Fibroblast of skin of left quadriceps (primary cell): Measurements from ENCODE around the gene ATP5ME.
"Not testable (repeated sequence)": the region's sequence is repeated elsewhere in the genome, so short reads cannot be mapped to it uniquely, and the experiment has no call there.

Experiments used
- DNase-seq, 2 experiments: peaks; one replicate each; pipeline ENCODE4 v3.0.0-alpha.2; 2013; ENCODE audit warnings: low read depth in 2 of 2

Gene ATP5ME

DNA sequence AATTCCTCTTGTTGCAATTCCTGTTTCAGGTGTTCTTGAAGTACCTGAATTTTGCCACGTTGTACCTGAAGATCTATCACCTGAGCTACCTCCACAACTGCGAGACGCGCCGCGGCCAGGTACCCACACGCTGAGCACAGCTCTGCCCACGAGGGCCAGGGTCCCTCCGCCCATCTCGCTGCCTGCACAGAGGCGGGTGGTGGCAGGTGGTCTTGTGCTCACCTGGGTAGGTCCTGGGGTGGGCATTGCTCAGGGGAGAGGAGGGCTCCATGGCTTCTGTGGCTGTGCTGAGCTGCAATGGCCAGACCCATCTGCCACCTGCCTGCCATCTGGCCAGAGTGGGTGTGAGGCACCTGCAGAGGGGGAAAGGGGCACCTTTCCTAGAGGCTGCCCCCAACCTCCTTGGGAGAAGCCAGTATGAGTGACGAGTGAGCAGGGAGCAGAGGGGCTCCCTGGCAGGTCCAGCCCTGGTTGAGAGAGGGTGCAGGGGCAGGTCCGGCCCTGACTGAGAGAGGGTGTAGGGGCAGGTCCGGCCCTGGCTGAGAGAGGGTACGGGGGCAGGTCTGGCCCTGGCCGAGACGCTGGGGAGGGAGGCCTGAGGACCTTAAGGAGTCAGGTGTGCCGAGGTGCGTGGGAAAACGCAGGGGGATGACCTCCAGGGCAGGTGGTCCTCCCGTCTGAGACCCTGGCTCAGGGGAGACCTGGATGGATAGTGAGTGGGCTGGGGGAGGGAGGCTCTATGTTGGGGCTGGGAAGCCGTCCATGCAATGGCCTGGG lies 38.0 kb downstream of the ATP5ME start:
- DNase-seq, result no peak

DNA sequence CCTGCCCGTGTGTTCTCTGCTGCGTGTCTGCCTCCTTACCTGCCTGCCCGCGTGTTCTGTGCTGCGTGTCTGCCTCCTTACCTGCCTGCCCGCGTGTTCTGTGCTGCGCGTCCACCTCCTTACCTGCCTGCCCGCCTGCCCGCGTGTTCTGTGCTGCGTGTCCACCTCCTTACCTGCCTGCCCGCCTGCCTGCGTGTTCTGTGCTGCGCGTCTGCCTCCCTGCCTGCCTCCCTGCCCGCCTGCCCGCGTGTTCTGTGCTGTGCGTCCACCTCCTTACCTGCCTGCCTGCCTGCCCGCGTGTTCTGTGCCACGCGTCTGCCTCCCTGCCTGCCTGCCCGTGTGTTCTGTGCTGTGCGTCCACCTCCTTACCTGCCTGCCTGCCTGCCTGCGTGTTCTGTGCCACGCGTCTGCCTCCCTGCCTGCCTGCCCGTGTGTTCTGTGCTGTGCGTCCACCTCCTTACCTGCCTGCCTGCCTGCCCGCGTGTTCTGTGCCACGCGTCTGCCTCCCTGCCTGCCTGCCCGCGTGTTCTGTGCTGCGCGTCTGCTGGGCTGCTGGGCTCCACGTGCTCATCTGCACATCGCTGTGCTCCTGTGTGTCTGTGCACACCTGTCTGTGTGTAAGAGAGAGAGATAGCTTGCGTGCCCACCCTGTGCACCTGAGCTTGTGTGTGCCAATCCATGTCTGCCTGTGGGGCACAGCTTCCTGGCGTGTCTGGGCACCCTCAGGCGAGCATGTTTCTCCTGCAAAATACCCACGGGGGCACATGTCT lies 38.8 kb downstream of the ATP5ME start:
- not testable (repeated sequence) for DNase-seq

DNA sequence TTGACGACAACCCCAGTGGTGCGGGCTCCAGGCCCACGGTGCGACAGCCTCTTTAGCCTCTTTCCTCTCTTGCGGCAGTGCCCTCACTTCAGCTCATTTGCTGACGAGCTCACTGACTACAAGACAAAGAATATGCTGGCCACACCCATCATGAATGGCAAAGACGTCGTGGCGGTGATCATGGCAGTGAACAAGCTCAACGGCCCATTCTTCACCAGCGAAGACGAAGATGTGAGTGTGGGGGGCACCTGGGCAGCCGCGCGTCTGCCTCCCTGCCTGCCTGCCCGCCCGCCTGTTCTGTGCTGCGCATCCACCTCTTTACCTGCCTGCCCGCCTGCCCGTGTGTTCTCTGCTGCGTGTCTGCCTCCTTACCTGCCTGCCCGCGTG lies 39.5 kb downstream of the ATP5ME start:
- no peak for DNase-seq

DNA sequence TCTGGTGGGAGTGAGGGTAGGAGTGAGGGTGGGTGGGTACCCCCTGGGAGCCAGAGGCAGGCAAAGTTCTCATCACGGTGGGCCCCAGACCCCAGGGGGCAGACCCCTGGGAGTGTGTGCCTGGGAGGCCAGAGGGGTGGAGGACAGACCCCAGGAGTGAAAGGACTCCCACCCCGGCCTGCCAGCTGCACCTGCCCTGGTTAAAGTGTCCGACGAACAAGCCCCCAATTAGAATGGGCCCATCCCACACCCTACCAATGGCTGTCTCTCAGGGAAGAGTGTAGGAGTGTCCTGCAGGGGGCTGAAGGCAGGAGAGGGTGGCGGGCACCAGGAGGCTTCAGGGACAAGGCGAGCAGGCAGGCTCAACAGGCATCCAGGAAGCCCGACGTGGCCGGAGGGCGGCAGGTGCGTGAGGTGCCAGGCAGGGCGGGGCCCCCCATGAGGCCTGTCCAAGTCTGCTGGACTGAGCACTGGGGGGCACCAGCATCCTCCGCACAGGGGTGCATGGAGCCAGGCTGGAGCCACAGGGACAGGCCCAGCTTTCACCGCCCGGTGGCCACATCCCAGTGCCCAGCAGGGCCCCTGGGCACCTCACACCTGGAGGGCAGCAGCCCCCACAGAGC lies 40.0 kb downstream of the ATP5ME start:
- no peak for DNase-seq

DNA sequence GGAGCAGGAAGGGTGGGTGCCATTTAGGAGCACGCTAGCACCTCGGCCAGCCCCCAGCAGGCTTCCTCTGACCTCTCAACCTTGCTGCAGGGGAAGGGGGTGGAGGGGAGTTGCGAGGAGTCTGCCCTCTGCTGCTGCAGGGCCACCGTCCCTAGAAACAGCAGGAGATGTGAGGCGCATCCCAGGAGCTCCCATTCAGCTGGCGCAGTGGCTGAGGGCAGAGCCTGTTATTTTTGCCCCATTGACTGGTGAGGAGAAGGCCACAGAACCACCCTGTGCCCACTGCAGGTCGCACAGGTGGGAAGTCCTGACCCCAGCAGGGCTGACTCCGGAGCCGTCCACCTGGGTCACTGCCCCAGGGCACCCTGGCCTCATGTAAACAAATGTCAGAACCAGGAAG lies 40.7 kb downstream of the ATP5ME start:
- no peak for DNase-seq

DNA sequence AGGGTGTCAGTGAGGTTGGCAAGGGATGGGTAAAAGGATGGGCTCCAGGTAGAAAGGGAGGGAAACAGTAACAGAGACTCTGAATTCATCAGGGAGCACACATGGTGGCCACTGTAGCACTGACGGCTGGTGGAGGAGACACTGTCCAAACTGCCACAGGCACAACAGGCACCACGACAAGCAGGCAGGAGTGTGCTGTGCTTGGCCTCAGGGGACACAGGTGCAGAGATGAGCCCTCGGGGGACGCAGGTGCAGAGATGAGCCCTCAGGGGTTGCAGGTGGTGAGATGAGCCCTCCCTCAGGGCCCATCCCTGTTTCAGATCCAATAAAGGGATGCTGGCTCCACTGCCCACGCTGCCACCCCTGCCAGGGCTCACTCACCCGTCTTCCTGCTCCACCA lies 41.1 kb downstream of the ATP5ME start:
- DNase-seq, result no peak

DNA sequence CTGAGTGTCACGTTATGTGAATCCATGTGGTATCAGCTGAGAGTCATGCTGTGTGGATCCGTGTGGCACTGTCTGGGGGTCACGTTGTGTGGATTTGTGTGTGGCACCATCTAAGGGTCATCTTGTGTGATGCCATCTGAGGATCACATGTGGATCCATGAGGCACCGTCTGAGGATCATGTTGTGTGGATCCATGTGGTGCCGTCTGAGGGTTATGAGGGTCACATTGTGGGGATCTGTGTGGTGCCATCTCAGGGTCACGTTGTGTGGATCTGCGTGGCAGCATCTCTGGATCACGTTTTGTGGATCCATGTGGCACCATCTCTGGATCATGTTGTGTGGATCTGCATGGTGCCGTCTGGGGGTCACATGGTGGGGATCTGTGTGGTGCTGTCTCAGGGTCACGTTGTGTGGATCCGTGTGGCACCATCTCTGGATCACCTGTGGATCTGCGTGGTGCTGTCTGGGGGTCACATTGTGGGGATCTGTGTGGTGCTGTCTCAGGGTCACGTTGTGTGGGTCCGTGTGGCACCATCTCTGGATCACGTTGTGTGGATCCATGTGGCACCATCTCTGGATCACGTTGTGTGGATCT lies 41.8 kb downstream of the ATP5ME start:
- no peak for DNase-seq

DNA sequence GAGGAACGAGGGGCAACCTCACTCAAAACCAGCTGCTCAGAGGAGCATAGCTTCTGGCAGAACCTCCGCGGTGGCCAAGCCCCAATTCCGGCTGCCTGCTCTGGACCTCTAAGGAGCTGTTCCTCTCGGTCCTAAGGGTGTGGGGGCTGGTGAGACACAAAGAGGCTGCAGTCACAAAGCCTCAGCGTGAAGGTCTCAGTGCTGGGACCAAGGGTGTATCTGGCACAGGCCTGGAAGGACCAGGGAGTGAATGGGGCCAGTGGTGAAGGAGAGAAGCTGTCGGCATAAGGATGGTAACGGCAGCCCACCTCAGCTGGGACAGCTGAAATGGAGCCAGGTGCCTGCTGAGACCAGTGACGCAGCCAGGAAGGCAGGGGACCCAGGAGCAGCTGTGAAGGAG lies 43.4 kb downstream of the ATP5ME start:
- no peak for DNase-seq

DNA sequence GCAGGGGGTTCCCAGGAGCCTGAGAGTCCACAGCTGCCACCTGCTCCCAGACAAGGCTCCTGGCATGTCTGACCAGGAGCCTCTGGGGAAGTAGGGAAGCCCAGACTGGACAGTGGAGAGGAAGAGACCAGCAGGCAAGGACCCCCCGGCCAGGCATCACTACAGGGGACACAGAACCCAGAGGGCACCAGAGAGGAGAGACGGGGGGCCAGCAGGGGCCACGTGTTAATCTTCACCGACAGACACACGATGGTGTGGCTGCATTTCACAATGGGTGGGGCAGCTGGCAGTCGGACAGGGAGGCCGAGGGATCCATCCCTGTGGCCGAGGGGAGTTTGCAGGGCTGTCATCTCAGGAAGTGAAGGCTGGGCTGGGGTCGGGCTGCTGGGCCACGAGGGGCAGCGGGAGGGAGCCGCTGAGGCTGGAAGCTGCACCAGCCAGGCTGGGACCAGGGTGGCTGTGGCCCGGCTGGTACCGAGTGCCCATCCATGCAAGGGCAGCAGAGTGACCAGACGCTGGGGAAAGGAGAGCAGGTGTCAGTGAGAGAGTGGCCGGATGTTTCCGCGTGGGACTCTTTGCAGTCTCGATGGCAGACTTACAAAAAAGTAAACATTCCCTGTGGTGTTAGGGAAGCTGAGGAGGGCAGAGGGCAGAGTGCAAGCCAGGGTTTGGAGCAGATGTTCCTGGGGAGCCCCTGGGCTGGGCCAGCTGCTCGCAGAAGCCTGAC lies 44.0 kb downstream of the ATP5ME start:
- no peak for DNase-seq

DNA sequence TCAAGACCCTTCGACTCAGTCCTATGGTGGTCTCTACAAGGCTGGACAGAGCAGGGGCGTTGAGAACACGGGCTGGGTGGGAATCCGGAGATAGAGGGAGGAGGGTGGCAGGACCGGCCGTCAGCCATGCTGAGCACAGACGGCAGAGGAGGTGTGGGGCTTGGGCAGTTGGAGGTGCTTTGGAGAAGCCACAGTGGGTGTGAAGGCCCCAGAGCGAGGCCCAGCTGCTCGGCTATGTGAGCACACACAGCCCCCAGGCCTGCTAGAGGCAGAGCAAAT lies 44.5 kb downstream of the ATP5ME start:
- DNase-seq, result no peak

DNA sequence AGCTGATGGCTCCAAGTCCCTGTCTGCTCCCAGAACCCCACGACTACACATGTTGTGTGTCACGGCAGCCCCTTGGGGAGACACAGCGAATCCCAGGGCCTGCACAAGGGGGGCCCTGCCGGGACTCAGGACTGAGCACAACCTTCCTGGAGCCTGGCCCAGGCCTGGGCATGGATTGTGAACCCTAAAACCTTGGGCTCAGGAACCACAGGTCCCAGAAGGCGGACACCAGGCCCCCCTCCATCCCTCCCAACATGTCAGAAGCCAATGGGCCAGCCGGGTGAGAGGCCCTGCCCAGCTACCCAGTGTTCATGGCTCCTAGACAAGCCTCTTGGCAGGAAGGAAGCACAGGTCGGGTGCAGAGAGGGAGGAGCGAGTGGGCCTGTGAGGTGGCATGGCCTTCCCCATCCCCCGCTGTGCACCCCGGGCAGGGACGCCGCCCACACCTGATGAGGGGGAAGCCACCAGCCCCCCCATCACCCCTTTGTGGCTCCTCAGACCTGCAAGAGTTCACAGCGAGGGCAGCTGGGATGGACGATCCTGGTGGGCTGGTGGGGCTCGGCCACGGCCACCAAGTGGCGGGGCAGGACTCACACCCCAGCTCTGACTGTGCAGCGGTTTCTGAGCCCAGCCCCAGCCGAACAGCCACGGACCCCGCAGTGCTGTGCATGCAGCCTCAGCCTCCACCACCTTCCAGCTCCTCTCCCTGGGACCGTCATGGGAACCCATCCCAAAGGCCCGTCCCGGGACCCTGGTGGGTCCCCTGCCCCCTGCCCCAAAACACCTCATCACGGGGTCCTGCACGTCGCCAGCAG lies 45.0 kb downstream of the ATP5ME start:
- DNase-seq, result no peak

DNA sequence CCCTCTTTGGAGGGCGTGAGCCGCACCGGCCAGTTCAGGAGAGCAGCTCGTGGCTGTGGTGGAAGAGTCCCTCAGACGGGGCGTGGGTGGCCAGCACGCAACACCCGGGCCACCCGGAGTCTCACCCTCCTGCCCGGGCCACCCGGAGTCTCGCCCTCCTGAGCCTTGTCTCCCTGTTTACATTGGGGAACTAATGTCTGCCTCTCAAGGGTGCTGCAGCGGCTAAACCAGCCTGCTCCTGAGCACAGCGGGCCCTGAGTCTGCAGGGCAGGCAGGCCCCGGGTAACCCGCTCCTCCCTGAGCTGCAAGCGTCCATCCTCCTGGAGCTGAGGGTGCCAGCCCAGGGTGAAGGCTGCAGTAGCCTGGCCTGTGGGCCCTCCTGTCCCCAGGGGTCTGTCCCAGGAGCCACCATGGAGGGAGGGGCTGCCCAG lies 45.8 kb downstream of the ATP5ME start:
- no peak for DNase-seq

DNA sequence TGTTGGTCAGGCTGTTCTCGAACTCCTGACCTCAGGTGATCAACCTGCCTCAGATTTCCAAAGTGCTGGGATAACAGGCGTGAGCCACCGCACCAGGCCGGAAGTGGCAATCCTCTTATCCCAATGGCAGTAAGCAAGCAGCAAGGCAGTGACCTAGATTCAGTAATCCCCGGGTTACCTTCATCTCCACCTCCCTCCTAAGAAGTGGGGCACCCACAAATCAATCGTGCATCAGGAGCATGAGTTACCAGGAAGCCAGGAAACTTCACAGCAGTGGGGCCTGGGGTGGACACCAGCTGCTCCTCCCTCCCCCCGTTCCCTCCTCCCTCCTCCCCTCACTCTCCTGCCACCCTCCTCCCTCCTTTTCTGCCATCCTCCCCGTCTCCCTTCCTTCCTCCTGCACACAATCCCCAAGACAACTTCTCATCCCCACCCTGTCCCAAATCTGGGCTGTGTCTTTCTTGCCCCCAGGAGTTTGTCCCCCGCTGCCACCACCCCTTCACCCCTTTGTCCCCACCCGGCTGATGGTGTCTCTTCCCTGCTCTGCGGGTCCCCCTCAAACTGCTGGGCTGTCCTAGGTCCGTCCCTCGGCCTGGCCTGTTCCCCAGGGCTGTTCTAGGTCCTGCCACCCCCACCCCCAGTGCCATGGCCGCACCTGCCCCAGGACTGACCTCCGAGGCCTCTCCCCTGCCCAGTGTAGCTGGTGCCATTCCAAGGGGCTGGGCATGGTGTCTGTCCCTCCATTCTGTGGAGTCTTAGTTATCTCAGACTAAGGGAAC lies 46.5 kb downstream of the ATP5ME start:
- DNase-seq, result no peak

DNA sequence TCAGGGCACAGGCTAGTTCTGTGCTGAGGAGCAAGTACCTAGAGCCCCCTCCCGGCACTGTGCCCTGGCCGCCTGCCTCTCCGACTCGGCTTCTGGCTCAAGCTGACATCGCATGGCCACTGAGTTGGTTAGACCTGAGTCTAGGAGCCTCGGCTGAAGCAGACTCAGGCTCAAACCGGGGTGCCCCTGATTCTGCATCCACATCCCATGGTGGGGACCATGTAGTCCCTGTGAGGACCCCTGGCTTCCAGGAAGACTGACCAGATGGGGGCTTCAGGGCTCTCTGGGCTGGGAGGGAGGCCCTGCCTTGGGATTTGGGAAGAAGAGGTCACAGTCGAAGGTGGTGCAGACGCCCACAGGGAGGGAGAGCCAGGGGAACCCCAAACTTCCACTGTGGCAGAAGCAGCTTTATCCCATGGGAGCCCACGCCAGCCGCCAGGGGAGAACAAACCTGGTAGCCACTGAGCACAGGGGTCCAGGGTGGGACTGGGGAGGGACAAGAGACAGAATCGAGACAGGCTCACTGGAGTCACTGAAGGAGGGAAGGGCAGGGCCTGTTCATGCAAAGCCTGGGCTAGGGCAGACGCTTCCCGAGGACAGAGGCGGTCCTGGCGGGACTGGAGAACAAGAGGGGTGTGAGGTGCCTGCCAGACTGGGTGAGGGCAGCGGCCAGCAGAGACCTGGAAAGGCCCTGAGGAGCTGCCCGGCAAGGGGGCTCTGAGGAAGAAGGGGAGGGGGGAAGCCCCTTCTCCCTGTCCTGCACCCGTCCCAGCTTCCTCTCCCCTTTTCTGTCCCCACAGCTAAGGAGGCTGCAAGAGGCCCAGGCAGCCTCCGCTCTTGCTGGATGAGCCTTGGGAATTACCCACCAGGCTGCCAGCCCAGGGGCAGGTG lies 47.6 kb downstream of the ATP5ME start:
- no peak for DNase-seq

DNA sequence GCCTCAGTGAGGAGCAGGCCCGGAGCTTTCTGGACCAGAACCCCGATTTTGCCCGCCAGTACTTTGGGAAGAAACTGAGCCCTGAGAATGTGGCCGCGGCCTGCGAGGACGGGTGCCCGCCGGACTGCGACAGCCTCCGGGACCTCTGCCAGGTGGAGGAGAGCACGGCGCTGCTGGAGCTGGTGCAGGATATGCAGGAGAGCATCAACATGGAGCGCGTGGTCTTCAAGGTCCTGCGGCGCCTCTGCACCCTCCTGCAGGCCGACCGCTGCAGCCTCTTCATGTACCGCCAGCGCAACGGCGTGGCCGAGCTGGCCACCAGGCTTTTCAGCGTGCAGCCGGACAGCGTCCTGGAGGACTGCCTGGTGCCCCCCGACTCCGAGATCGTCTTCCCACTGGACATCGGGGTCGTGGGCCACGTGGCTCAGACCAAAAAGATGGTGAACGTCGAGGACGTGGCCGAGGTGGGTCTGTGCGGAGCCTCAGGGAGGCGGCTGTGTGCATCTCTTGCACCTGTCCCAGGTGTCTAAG lies 48.4 kb downstream of the ATP5ME start:
- DNase-seq, result no peak

DNA sequence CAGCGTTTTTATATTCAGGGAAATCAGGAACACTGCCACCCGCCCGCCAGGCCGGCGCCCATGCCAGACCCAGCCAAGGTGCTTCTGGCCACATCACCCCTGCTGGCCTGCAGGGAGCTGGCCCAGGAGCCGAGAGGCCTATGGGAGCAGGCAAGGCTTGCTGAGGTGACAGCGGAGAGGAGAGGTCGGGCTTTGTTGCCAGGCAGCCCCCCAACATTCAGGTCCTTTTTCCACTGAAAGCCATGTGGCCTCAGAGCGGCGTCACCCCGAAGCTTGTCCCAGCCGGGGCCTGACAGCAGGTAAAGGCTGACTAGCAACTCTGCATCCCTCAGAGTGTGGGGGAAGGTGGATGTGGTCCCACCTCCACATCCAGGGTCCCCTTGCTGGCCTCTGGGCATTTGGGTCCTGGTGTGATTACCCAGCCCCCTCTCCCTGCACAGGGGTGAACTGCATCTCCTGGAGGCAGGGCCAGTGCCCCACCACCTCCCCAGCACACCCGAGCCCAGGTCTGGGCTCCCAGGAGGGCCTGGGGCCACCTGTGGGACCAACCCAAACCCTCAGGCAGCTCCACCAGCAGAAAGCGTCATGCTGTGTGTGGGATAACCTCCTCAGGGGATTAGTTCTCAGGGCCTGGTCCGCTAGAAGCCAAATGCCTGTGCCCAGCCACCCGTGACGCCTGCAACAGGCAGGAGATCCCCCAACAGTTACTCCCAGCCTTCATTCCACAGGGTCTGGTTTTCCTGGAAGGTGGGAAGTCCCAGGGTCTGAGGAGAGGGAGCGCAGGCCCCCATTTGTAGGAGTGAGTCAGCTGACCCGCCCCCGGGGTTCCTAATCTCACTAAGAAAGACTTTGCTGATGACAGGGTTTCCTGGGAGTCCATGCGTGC lies 49.1 kb downstream of the ATP5ME start, which contains the start of gene PDE6B:
Gene PDE6B (plus strand): TSS at position 869 of the 886 bp plus-strand sequence. CDS start 54 bp downstream, outside the sequence.
- DNase-seq, result no peak

DNA sequence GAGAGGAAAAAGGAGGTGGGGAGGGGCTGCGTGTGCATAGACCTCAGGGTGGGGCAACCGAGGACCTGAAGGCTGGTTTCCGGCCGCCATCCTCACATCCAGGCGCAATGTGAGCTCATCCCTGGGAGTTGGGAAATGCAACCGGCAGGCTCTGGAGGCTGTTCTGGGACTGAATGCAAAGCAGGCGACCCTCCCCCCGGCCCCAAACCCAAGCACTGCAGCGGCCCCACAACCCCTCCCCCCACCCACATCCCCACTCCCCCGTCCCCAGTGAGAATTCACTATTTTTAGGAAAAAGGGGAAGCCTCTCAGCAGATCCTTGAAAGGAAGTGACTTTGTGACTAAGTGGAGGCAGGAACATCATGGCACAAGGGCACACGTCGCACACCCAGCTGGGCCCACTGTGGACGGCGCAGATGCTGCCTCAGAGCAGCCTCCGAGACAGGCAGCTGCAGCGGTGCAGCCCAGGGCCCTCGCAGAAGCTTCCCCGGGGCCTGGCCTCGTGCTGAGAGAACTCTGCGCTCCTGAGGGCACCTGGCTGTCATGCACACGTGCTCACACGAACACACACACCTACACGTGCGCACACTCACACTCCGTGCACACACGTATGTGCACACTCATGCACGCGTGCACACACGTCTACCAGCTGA lies 50.0 kb downstream of the ATP5ME start:
- DNase-seq, result no peak
